Measurements from ENCODE around the gene RIMS4. TPM values are rescaled to one million over a fixed set of nuclear protein-coding genes. Genes with fewer than 3 reads are reported as not detected.

Gene RIMS4
- polyA plus RNA-seq, 3 donors, result 0.03 to 1.8 (median 0.19) TPM

DNA sequence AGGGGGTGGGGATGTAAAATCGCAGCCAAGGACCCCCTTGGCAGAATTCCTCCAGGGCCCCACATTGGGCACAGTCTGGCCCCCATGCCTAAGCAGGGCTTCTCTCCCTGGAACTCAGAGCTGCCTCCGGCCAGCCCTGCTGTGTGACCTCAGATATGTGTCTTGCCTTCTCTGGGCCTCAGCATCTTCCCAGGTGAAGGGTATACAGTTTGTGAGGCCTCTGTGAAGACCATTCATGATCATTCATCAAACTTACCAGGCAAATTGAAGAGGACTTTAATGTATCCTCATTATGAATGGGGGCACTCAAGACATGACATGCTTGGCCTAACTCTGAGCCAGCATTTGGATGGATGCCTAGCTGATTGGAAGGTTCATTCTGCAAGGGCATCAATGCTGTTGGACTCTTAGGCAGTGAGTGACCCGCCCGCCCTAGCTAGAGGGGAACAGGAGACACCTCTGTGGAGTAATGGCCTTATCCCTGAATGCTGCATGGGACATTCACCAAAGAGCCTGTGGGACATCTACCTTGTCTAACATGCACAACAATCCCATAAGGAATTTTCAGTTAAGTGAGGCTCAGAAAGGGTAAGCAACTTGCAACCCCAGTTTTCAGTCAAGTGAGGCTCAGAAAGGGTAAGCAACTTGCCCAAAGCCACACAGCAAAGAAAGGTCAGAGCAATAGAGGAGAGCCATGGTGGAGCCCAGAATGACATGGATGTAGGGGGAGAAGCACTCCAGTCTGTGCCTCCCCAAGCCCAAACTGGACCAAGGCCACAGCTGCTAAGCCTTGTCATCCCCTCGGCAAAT is 94.6 kb downstream of the RIMS4 start:
- WGBS, 3 donors, result 84 to 89% (median 84%) methylated on average over 5 of the region's 5 CpGs
- no peak overlapping the region for H3K27ac ChIP-seq (ENCODE audit: low read depth, low read length)

DNA sequence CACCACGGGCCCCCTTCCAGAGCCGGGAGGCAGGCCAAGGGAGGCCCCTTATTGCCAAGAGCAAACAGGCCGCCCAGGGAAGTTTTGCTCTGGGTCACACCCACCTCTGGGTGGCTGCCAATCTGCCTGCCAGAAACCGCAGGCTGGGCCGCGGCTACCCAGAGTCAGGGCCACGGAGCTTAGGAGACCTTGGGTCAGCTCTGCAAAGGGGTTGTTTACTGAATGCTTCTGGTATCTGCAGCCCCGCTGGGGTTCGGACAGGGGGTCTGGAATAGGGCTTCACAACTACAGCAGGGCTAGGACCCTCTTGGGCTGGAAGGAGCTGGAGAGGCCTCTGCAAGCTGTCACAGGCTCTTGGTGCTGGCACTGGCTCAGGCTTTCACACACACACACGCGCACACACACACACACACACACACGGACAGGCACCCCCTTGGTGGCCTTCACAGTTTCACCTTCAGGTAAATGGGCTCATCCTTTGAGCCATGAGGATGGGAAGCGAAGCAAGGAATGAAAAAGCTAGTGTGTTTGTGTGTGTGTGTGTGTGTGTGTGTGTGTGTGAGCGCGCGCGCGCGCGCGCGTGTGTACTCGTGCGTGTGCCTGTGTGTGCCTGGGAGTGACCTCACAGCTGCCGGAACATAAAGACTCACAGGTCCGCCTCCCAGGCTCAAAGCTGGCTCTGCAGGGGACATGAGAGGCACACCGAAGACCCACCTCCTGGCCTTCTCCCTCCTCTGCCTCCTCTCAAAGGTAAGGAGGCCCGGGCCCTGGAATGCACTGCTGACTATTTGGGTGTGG is 95.4 kb downstream of the RIMS4 start, which contains the start of gene CCN5:
Gene CCN5 (plus strand): TSS at position 669 of the 798 bp plus-strand sequence. CDS start 22 bp downstream, at position 691.
- H3K27ac ChIP-seq (ENCODE audit: low read depth, low read length), result no peak within 1 kb of the TSS
- 22 to 45% (median 38%) methylated on average over 17 to 28 of the region's 28 CpGs for WGBS, 3 donors

DNA sequence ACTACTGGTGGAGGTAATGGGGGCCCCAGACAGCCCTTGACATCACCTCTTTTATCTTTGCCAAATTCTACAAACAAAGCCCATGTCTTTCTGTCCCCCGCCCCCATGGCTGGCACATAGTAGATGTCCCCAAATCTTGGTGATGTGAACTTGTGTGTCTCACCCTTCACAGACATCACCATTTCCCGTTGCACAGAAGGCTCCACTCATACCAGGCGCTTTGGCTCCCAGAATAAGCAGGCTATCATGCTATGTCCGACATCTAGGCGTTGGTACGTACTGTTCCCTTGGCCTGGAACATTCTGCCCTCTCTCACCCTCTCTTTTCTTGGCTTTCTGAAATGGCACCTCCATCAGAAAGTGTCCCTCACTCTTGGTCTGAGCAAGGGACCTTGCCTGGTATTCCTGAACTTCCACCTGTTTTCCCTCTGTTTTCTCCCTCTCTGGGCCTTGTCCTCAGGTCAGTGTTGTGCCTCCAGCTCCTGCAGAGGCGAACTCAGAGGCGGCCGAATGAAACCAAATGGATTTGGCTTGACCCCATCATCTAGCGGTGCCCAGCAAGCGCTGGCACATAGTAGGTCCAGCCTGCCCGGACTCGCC is 96.1 kb downstream of the RIMS4 start:
- 48 to 57% (median 56%) methylated on average over 13 of the region's 13 CpGs for WGBS, 3 donors
- no peak overlapping the region for H3K27ac ChIP-seq (ENCODE audit: low read depth, low read length)

DNA sequence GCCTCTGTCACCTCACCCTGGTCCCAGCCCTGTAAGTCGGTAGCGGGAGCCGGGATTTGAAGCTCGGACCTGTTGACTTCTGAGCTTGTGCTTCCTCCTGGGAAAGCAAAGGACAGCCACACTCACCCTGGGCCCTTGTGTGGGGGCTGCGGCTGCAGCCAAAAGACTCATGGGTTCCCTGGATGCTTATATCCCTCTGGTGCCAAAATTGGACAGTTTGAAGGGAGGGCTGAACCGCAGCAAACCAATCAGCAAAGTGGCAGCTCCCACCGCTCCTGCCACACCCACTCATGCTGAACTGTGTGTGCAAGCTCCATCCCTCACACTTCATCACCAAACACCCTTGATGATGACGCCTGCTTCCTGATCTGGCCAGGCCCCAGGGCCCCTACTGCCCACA is 99.1 kb downstream of the RIMS4 start:
- no peak overlapping the region for H3K27ac ChIP-seq (ENCODE audit: low read depth, low read length)
- WGBS, 3 donors, result 85 to 95% (median 92%) methylated on average over 8 of the region's 8 CpGs

DNA sequence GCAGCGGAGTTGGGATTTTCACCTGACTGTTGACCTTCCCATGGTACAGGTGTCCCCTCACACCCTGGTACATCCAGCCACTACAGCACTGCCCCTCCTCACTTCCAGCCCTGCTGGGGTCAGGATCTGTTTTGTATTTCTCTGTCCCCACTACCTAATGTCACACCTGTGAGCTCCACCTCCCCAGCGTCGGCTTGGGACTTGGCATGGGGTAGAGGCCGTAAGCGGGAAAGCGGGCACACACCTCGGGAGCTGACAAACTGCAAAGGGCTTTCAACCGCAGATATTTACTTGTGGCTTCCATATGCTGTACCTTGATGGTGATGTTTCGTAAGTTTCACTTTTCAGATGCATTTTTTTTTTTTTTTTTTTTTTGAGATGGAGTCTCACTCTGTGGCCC is 100.5 kb downstream of the RIMS4 start:
- H3K27ac ChIP-seq (ENCODE audit: low read depth, low read length), result no peak overlapping the region
- WGBS, 3 donors, result 93 to 95% (median 93%) methylated on average over 9 of the region's 9 CpGs

DNA sequence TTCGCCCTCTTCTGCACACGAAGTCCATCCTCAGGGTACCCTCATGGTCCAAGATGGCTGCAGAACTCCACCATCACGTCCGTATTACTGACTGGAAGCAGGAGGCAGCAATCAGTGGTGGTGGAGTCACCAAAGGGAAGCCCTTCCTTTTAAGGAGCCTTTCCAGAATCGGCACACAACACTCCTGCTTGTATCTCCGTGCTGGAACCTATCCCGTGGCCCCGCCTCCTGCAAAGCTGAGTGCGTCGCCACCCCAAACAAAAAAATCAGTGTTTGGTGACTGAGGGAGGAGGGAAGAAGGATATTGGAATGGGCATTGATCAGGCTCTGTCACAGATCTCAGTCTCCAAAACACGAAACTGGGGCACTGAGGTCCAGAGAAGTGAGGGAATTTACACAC is 101.0 kb downstream of the RIMS4 start:
- WGBS, 3 donors, result 76 to 84% (median 82%) methylated on average over 11 of the region's 11 CpGs
- no peak overlapping the region for H3K27ac ChIP-seq (ENCODE audit: low read depth, low read length)

DNA sequence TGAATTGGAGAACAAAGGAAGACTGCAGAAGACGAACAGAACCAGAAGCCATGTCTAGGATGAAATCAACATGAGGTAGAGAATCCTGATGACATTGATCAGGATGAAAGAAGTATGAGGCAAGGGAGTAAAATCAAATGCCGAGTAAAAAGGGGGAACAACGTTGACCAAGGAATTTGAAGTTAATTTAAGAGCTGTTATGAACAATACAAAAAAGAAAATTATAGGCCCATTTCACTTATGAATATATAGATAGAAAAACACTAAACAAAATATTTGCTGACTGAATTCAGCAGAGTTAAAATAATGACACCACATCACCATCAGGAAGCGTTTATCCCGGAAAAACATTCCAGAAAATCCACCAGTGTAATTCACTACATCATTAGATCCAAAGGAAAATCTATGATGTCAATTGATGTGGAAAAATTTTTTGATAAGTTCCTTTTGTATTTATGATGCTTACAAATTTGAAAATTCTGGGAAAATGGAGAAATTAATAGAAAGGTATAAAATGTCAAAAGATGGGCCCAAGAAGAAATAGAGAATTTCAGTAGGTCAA is 103.2 kb downstream of the RIMS4 start:
- WGBS, 3 donors, result 85 to 87% (median 86%) methylated on average over 5 of the region's 5 CpGs
- no peak overlapping the region for H3K27ac ChIP-seq (ENCODE audit: low read depth, low read length)

DNA sequence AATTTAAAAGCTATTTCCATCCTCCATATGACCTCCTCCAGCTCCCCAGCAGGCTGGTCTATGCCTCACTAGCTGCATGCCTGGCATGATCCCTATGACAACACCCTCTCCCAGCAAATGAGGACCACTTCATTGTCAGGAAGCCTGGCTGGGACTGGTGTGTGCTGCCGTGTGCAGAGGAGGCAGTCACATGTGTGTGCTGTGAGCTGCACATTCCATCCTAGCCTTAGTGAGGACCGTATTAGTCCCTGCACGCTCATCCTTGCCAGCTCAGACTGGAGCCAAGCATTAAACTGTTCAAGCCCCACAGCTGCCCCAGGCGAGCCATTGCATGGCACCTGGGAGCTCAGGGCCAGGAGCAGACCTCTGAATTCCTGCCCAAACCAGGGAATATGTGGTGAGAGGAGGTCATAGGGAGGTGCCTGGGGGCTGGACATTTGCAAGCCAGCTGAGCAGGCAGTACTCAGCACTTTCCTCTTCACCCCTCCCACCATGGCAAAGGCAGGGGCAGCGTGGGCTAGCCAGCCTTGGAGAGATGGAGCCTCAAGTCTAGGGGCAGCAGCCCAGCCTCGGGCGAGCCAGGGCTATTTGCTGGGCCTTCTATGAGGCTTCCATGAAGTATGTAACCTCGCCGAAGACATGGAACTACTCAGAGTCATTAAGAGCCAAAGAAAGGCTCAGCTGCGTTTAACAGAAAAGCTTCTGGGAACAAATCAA is 103.9 kb downstream of the RIMS4 start:
- 46 to 64% (median 61%) methylated on average over 10 of the region's 10 CpGs for WGBS, 3 donors

DNA sequence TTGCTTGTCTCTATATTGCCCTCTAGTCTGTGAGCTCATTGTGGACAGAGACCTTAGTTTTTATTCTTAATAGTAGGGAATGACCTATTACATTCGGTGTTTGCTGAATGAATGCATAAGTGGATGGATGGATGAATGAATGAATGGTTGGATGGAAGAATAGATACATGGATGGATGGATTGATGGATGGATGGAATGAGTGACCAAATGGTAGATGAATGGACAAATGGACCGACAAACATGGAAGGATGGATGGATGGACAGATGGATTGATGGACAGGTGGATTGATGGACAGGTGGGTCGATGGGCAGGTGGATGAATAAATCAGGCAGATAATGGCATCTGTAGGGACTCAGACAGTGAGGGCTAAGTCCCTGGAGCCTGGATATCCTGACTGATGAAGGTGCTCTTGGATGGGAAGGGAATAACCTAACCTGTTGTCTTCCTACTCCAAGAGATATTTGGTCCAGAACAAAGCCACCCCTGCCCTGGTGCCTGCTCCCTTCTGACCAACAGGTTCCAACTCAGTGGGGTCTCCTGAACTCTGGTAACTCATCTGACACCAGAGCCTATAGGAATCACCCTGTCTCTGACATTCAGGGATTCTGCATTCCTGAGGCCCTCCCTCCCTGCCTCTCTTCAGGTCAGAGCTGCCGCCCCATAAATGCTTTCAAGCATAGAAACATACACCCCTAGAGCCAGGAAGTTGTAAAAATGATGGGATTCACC is 104.8 kb downstream of the RIMS4 start:
- no peak overlapping the region for H3K27ac ChIP-seq (ENCODE audit: low read depth, low read length)
- 68 to 88% (median 85%) methylated on average over 4 of the region's 4 CpGs for WGBS, 3 donors

More for the DNA sequence above, 103.9 kb downstream of the RIMS4 start:
- H3K27ac ChIP-seq (ENCODE audit: low read depth, low read length), result no peak overlapping the region

DNA sequence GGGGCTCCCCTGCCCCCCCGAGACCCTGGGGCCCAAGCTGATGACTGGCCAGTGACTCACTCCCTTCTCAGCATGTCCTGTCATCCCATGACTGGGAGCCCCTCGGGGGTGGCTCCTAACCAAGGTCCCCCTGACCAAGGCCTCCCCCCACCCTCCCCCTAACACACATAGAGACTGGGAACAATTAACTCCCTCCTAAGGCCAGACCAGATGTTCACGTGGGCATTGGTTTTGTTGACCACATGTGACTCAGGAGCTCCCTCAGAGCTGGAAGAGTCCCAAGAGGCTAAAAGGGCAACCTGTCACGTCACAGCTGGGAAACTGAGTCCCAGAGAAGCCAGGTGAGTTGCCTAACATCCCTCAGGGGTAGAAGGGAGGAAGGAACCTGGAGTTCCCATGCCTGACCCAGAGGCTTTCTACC is 105.8 kb downstream of the RIMS4 start:
- H3K27ac ChIP-seq (ENCODE audit: low read depth, low read length), result no peak overlapping the region
- 69 to 76% (median 71%) methylated on average over 4 of the region's 4 CpGs for WGBS, 3 donors

DNA sequence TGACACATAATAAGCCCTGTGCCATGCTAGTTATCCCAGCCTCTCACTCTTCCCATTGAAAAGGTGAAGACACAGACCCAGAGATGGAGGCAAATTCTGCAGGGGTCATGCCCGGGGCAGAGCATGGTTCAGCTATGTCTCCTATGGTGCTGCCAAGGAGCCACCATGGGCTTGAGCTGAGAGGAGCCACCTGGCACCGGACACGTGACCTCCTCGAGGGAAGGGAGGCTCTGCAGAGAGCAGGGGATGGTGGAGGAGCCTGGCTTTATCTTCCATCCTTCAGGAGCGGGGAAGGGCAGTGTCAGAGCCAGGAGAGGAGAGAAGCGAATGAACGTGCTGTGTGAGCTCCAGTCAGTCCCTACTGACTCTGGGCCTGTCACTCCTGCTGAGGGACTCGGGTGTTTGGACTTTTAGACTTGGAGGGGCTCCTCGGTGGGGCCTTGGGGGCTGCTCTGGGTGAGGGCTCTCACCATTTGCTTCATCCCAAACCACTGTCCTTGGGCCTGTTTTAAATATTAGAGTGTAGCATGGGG is 106.3 kb downstream of the RIMS4 start:
- H3K27ac ChIP-seq (ENCODE audit: low read depth, low read length), result no peak overlapping the region
- 88 to 91% (median 89%) methylated on average over 9 of the region's 9 CpGs for WGBS, 3 donors

DNA sequence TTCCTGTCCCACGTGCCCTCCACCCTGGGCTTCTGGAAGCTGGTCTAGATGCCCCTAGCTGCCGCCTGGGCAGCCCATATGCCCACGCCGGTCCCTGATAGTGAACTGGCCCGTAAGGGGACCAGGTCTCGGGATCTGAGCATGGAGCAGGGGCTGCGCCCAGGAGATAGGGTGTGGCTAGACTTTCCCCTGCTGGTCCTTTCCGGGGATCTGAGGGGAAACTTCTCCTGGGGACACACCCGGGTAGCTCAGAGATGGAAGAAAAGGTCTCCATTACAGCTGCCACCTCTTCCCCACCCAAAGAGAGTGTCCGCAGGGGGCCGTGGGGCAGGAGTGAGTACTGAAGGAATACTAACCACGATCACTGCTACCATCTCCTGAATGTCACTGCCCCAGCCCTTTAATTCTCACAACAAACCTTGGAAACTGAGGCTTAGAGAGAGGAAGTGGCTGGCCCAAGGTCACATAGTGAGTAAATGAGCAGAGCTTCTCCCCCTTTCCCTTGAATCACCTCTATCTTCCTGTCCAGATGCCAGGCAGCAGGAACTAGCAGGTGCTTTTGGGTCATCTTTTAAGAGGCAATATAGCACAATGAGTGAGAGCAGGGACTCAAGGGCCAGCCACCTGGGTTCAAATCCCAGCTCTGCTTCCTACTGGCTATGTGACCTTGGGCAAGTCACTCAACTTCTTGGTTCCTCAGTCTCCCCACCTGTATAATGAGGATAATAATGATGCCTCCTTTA is 107.0 kb downstream of the RIMS4 start:
- WGBS, 3 donors, result 46 to 70% (median 51%) methylated on average over 12 of the region's 12 CpGs
- H3K27ac ChIP-seq (ENCODE audit: low read depth, low read length), result peak overlapping the region; percentile 49

DNA sequence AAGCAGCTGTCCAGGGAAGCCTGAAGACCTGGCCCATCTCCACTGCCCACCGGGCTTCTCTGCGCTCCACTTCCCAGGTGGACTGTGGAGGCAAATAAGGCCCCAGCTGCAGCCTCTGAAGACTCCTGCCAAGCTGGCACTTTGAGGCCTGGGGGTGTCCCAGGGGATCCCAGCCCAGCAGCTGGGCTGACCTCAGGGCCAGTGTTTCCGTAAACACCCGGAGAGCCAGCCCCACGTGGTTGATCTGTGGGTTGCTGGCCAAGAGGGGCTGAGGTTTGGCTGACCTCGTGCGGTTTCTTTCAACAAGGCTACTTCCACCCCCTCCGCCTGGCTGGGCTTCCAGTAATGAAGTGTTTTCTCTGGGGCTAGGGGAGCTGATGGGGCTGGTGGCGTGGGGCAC is 107.6 kb downstream of the RIMS4 start:
- 11 to 47% (median 23%) methylated on average over 9 of the region's 9 CpGs for WGBS, 3 donors
- no peak overlapping the region for H3K27ac ChIP-seq (ENCODE audit: low read depth, low read length)

DNA sequence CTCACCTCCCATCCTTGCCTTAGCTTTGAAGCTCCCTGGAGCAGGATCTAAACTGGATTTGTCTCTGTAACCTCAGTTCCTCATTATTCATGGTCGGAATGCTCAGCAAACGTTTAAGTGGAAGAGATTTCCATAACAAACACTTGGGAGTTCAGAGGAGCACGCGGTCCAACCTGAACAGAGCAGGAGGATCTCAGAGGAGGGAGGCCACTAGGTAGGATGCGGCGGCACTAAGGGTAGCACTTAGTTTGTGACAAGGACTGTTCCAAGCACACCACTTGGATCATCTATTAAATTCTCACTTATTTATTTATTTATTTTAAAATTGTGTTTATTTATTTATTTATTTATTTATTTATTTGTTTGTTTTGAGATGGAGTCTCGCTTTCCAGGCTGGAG is 108.5 kb downstream of the RIMS4 start:
- no peak overlapping the region for H3K27ac ChIP-seq (ENCODE audit: low read depth, low read length)
- 75 to 89% (median 86%) methylated on average over 7 of the region's 7 CpGs for WGBS, 3 donors

Measured in adipose tissue (tissue), 3 donors.